Glutamatergic neuron (in vitro differentiated cells): Measurements from ENCODE around the gene EMC8. TPM values are rescaled to one million over a fixed set of nuclear protein-coding genes. Genes with fewer than 3 reads are reported as not detected.

Experiments
- DNase-seq: peaks from one replicate; pipeline ENCODE4 v3.0.0; 2022
- H3K27ac Mint-ChIP-seq: one replicate; pipeline ENCODE4 v1.8.0; 2020; ENCODE audit warnings: mild to moderate bottlenecking, mixed read lengths, inconsistent platforms; ENCODE audit not compliant: unreplicated experiment
- H3K27me3 Mint-ChIP-seq: one replicate; pipeline ENCODE4 v1.8.0; 2020; ENCODE audit warnings: mild to moderate bottlenecking, moderate library complexity, mixed read lengths, inconsistent platforms; ENCODE audit not compliant: unreplicated experiment
- H3K36me3 Mint-ChIP-seq: one replicate; pipeline ENCODE4 v1.8.0; 2020; ENCODE audit warnings: mild to moderate bottlenecking, mixed read lengths, inconsistent platforms; ENCODE audit not compliant: unreplicated experiment
- H3K4me1 Mint-ChIP-seq: one replicate; pipeline ENCODE4 v1.8.0; 2020; ENCODE audit warnings: mild to moderate bottlenecking, low read depth, mixed read lengths, inconsistent platforms; ENCODE audit not compliant: unreplicated experiment
- H3K4me3 Mint-ChIP-seq: one replicate; pipeline ENCODE4 v1.8.0; 2020; ENCODE audit warnings: mild to moderate bottlenecking, mixed read lengths, inconsistent platforms; ENCODE audit not compliant: unreplicated experiment
- H3K9me3 Mint-ChIP-seq: one replicate; pipeline ENCODE4 v1.8.0; 2020; ENCODE audit warnings: mild to moderate bottlenecking, moderate library complexity, mixed read lengths, inconsistent platforms; ENCODE audit not compliant: unreplicated experiment
- long read RNA-seq: library from polyadenylated mRNA; unstranded; transcript quantifications from one replicate; pipeline ENCODE4 v2.0.0, GENCODE V29; 2020; ENCODE audit not compliant: unreplicated experiment
- total RNA-seq: library from RNA; stranded (reverse); fragmentation: NEBNext Ultra II Directional; extraction: Animal tissue kit (Norgen Biotek cat#: 25700); gene quantifications from one replicate; pipeline ENCODE4 v1.2.1, GENCODE V29; 2021; ENCODE audit not compliant: unreplicated experiment
- TF ChIP-seq, protein P1 (sequence below): fragments of 200-600 bp; sonication (generic); IDR thresholded peaks from one replicate; pipeline ENCODE4 v1.5.0; 2021; ENCODE audit not compliant: partially characterized antibody, unreplicated experiment

EMC8 gene
- 34.2 TPM for total RNA-seq
- long read RNA-seq, transcript EMC8-201 (5 exons, 1,962 nt), result major isoform, 36 of 41 reads
- long read RNA-seq, partial matches to known transcripts, result 2 of 41 reads
- long read RNA-seq, other reads (novel, unspliced or antisense), result 3 of 41 reads

DNA sequence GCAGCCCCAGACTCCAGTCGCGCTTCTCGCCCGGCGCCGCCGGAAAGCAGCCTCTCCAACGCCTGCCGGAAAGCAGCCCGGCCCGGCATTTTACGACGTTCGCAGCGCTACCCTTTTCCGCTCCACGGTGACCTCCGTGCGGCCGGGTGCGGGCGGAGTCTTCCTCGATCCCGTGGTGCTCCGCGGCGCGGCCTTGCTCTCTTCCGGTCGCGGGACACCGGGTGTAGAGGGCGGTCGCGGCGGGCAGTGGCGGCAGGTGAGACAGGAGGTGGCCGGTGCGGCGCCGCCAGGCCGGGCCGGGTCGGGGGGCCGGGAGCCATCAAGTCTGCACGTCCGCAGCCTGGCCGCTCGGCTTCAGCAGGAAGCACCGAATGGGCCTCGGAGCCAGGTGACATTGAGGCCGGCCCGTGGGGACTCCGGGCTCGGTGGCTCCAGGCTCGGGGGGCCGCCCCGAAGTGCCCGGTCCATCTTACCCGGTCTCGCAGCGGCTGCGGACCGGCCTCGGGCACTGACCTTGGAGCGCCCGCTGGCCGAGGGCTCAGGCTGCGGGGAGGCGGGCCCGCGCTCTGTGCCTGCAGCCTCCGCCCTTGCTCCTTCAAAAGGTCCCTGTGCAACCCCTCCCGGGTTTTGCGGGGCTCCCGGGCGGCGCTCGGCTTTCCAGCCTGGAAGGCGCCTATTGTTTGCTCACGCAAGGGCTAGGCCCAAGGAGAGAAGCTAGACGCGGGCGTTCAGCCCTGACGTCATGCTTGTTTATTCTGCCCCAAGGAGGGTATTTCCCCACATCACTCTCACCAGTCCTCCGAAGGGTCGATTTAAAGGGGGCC lies at the start of gene EMC8, which contains the start of gene COX4I1:
Gene EMC8 (minus strand): TSS at position 48 of the 824 bp plus-strand sequence. CDS start 249 bp downstream, outside the sequence.
Gene COX4I1 (plus strand): TSS at position 199 of the 824 bp plus-strand sequence. CDS start 1,511 bp downstream, outside the sequence.
- DNase-seq, result peak; percentile 96
- H3K9me3 Mint-ChIP-seq, result peaks cover 8% of the 10 kb centered on the region
- peaks cover 10% of the 10 kb centered on the region for H3K27me3 Mint-ChIP-seq
- H3K36me3 Mint-ChIP-seq, result peaks cover 10% of the 10 kb centered on the region
- TF ChIP-seq, protein P1, sequence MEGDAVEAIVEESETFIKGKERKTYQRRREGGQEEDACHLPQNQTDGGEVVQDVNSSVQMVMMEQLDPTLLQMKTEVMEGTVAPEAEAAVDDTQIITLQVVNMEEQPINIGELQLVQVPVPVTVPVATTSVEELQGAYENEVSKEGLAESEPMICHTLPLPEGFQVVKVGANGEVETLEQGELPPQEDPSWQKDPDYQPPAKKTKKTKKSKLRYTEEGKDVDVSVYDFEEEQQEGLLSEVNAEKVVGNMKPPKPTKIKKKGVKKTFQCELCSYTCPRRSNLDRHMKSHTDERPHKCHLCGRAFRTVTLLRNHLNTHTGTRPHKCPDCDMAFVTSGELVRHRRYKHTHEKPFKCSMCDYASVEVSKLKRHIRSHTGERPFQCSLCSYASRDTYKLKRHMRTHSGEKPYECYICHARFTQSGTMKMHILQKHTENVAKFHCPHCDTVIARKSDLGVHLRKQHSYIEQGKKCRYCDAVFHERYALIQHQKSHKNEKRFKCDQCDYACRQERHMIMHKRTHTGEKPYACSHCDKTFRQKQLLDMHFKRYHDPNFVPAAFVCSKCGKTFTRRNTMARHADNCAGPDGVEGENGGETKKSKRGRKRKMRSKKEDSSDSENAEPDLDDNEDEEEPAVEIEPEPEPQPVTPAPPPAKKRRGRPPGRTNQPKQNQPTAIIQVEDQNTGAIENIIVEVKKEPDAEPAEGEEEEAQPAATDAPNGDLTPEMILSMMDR, result no peak
- H3K4me1 Mint-ChIP-seq, result peaks cover 19% of the 10 kb centered on the region
- peak within 1 kb of the TSS; percentile 95 for H3K4me3 Mint-ChIP-seq
- peak within 1 kb of the TSS; percentile 94 for H3K27ac Mint-ChIP-seq

DNA sequence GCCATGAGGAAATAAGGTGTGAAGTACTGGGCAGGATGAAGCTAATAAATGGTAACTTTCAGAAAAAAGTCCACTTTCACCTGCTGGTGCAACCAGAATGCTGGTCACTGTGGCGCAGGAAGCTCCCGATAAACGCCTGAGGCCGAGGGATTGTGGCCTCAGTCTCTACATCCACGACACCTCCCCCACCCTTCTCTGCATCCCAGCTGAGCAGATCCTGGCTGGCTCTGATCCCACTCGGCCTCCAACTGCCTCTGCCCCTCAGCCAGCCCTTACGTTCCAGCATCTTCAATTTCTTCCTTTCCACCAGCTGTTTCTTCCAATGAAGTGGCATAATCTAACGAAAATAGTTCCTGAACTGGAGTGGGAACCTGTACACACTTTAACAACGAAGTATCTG lies 49.6 kb upstream of the EMC8 start:
- H3K27ac Mint-ChIP-seq, result no peak overlapping the region
- H3K36me3 Mint-ChIP-seq, result no peaks in the 10 kb centered on the region
- H3K4me1 Mint-ChIP-seq, result peaks cover 2% of the 10 kb centered on the region
- H3K4me3 Mint-ChIP-seq, result no peak overlapping the region
- peaks cover 2% of the 10 kb centered on the region for H3K27me3 Mint-ChIP-seq
- peaks cover 2% of the 10 kb centered on the region for H3K9me3 Mint-ChIP-seq
- no peak for DNase-seq
- TF ChIP-seq, protein P1, result no peak

GRCh38 chr16:85847681-85848601 lies 48.6 kb upstream of the EMC8 start:
- TF ChIP-seq, protein P1, result no peak
- Mint-ChIP-seq H3K27me3 (peaks cover 2% of the 10 kb centered on the region), H3K9me3 (peaks cover 2% of the 10 kb centered on the region), H3K27ac (no peak overlapping the region), H3K36me3 (no peaks in the 10 kb centered on the region), H3K4me3 (no peak overlapping the region), H3K4me1 (peaks cover 2% of the 10 kb centered on the region)
- no peak for DNase-seq

GRCh38 chr16:85847036-85847435 lies 47.7 kb upstream of the EMC8 start:
- Mint-ChIP-seq H3K27ac (no peak overlapping the region), H3K27me3 (peaks cover 2% of the 10 kb centered on the region), H3K4me1 (peaks cover 2% of the 10 kb centered on the region), H3K9me3 (peaks cover 2% of the 10 kb centered on the region), H3K36me3 (no peaks in the 10 kb centered on the region), H3K4me3 (no peak overlapping the region)
- DNase-seq, result no peak
- TF ChIP-seq, protein P1, result no peak
